HUES48 (cell line): Measurements from ENCODE around the gene DAGLA.

Source experiments
- H3K27ac ChIP-seq: one replicate; pipeline ENCODE4 v1.7.0; 2013; ENCODE audit warnings: low read depth, low read length, inconsistent platforms
- H3K27me3 ChIP-seq: 2 replicates; pipeline ENCODE4 v1.6.1; 2013; ENCODE audit warnings: mild to moderate bottlenecking, low read length; ENCODE audit not compliant: control insufficient read depth, insufficient read depth
- H3K36me3 ChIP-seq: 2 replicates; pipeline ENCODE4 v1.6.1; 2013; ENCODE audit warnings: low read length; ENCODE audit not compliant: control insufficient read depth, insufficient read depth
- H3K4me1 ChIP-seq: 2 replicates; pipeline ENCODE4 v1.6.1; 2013; ENCODE audit warnings: mild to moderate bottlenecking, low read length; ENCODE audit not compliant: control insufficient read depth, insufficient read depth
- H3K4me3 ChIP-seq: 2 replicates; pipeline ENCODE4 v1.5.1; 2013; ENCODE audit warnings: mild to moderate bottlenecking, low read depth, low read length
- H3K9ac ChIP-seq: 2 replicates; pipeline ENCODE4 v1.6.1; 2013; ENCODE audit warnings: mild to moderate bottlenecking, low read depth, low read length, moderate library complexity
- H3K9me3 ChIP-seq: 2 replicates; pipeline ENCODE4 v1.6.1; 2013; ENCODE audit warnings: low read length; ENCODE audit not compliant: control insufficient read depth, insufficient read depth

The DAGLA gene

GRCh38 chr11:61719978-61720377, 39.8 kb downstream of the DAGLA start:
- H3K4me1 ChIP-seq = peaks cover 31% of the 10 kb centered on the region
- H3K27me3 ChIP-seq = no peaks in the 10 kb centered on the region
- no peak overlapping the region for H3K9ac ChIP-seq
- H3K27ac ChIP-seq = no peak overlapping the region
- H3K9me3 ChIP-seq = no peaks in the 10 kb centered on the region
- H3K36me3 ChIP-seq = peaks cover 11% of the 10 kb centered on the region; the same call in 1 of the 2 replicates
- no peak overlapping the region for H3K4me3 ChIP-seq

GRCh38 chr11:61720597-61720996, 40.4 kb downstream of the DAGLA start:
- peaks cover 31% of the 10 kb centered on the region for H3K4me1 ChIP-seq
- no peak overlapping the region for H3K4me3 ChIP-seq
- H3K27ac ChIP-seq = no peak overlapping the region
- H3K9me3 ChIP-seq = no peaks in the 10 kb centered on the region
- peaks cover 11% of the 10 kb centered on the region; the same call in 1 of the 2 replicates for H3K36me3 ChIP-seq
- no peak overlapping the region for H3K9ac ChIP-seq
- no peaks in the 10 kb centered on the region for H3K27me3 ChIP-seq

GRCh38 chr11:61724437-61724836, 44.2 kb downstream of the DAGLA start:
- H3K4me1 ChIP-seq = peaks cover 2% of the 10 kb centered on the region; the same call in 1 of the 2 replicates
- H3K36me3 ChIP-seq = peaks cover 28% of the 10 kb centered on the region
- H3K27ac ChIP-seq = no peak overlapping the region

GRCh38 chr11:61725781-61726231, 45.6 kb downstream of the DAGLA start:
- Histone ChIP-seq H3K27me3 (no peaks in the 10 kb centered on the region), H3K27ac (no peak overlapping the region), H3K4me3 (no peak overlapping the region), H3K9me3 (no peaks in the 10 kb centered on the region), H3K36me3 (peaks cover 26% of the 10 kb centered on the region), H3K4me1 (no peaks in the 10 kb centered on the region), H3K9ac (no peak overlapping the region)

More at GRCh38 chr11:61724437-61724836, 44.2 kb downstream of the DAGLA start:
- no peak overlapping the region for H3K9ac ChIP-seq
- no peaks in the 10 kb centered on the region for H3K9me3 ChIP-seq
- H3K27me3 ChIP-seq = no peaks in the 10 kb centered on the region
- no peak overlapping the region for H3K4me3 ChIP-seq

- Histone ChIP-seq H3K4me3 (no peak overlapping the region), H3K9me3 (no peaks in the 10 kb centered on the region), H3K36me3 (peaks cover 26% of the 10 kb centered on the region), H3K27ac (no peak overlapping the region), H3K9ac (no peak overlapping the region), H3K4me1 (no peaks in the 10 kb centered on the region), H3K27me3 (no peaks in the 10 kb centered on the region)
These were observed 46.6 kb downstream of the DAGLA start for GRCh38 chr11:61726775-61727174.

- H3K36me3 ChIP-seq = peaks cover 26% of the 10 kb centered on the region
- no peaks in the 10 kb centered on the region for H3K9me3 ChIP-seq
- no peak overlapping the region for H3K4me3 ChIP-seq
- H3K4me1 ChIP-seq = no peaks in the 10 kb centered on the region
- H3K9ac ChIP-seq = no peak overlapping the region
- H3K27ac ChIP-seq = no peak overlapping the region
- H3K27me3 ChIP-seq = no peaks in the 10 kb centered on the region
These were observed 47.2 kb downstream of the DAGLA start for GRCh38 chr11:61727401-61727811.

- Histone ChIP-seq H3K36me3 (peaks cover 24% of the 10 kb centered on the region), H3K4me1 (no peaks in the 10 kb centered on the region), H3K9ac (no peak overlapping the region)
These were observed 48.1 kb downstream of the DAGLA start for GRCh38 chr11:61728066-61728939.

GRCh38 chr11:61728940-61729219, 48.7 kb downstream of the DAGLA start:
- peaks cover 19% of the 10 kb centered on the region for H3K36me3 ChIP-seq
- no peak overlapping the region for H3K9ac ChIP-seq
- H3K27ac ChIP-seq = no peak overlapping the region
- H3K4me3 ChIP-seq = no peak overlapping the region
- H3K9me3 ChIP-seq = no peaks in the 10 kb centered on the region
- H3K4me1 ChIP-seq = no peaks in the 10 kb centered on the region
- no peaks in the 10 kb centered on the region for H3K27me3 ChIP-seq

More at GRCh38 chr11:61728066-61728939, 48.1 kb downstream of the DAGLA start:
- Histone ChIP-seq H3K27ac (no peak overlapping the region), H3K4me3 (no peak overlapping the region), H3K27me3 (no peaks in the 10 kb centered on the region), H3K9me3 (no peaks in the 10 kb centered on the region)

GRCh38 chr11:61730240-61730994, 50.2 kb downstream of the DAGLA start:
- Histone ChIP-seq H3K9me3 (no peaks in the 10 kb centered on the region), H3K27me3 (no peaks in the 10 kb centered on the region), H3K4me1 (no peaks in the 10 kb centered on the region), H3K27ac (no peak overlapping the region), H3K9ac (no peak overlapping the region), H3K4me3 (no peak overlapping the region), H3K36me3 (peaks cover 23% of the 10 kb centered on the region)

- Histone ChIP-seq H3K9ac (no peak overlapping the region), H3K27me3 (no peaks in the 10 kb centered on the region), H3K36me3 (peaks cover 22% of the 10 kb centered on the region), H3K4me3 (no peak overlapping the region), H3K4me1 (no peaks in the 10 kb centered on the region), H3K9me3 (no peaks in the 10 kb centered on the region), H3K27ac (no peak overlapping the region)
These were observed 51.2 kb downstream of the DAGLA start for GRCh38 chr11:61731211-61731951.
